Measurements from ENCODE around the gene ADAM11.

GRCh38 chr17:44751806-44752205 lies 7.0 kb upstream of the ADAM11 start:
- TF ChIP-seq EZH2 (IDR thresholded peaks at IDR 0.05; ENCODE audit: insufficient read depth, poor library complexity, severe bottlenecking) (no peak), EZH2phosphoT487 (IDR thresholded peaks at IDR 0.05; ENCODE audit: insufficient read depth, low read depth) (no peak)

All from GM23248 (cell line).